Stimulated activated CD4-positive, alpha-beta T cell treated with anti-CD3 and anti-CD28 coated beads, Interleukin-1b, Interleukin-23, amount 100 ng/mL, for 4 hours (primary cell): ENCODE data around the gene RBM41.
"Not testable (repeated sequence)": the region's sequence is repeated elsewhere in the genome, so short reads cannot be mapped to it uniquely, and the experiment has no call there.

ENCODE experiments used
- DNase-seq, 2 donors: peaks; one replicate each; pipeline ENCODE4 v3.0.0-alpha.2; 2020; ENCODE audit warnings: low read depth in 2 of 2

The RBM41 gene

DNA sequence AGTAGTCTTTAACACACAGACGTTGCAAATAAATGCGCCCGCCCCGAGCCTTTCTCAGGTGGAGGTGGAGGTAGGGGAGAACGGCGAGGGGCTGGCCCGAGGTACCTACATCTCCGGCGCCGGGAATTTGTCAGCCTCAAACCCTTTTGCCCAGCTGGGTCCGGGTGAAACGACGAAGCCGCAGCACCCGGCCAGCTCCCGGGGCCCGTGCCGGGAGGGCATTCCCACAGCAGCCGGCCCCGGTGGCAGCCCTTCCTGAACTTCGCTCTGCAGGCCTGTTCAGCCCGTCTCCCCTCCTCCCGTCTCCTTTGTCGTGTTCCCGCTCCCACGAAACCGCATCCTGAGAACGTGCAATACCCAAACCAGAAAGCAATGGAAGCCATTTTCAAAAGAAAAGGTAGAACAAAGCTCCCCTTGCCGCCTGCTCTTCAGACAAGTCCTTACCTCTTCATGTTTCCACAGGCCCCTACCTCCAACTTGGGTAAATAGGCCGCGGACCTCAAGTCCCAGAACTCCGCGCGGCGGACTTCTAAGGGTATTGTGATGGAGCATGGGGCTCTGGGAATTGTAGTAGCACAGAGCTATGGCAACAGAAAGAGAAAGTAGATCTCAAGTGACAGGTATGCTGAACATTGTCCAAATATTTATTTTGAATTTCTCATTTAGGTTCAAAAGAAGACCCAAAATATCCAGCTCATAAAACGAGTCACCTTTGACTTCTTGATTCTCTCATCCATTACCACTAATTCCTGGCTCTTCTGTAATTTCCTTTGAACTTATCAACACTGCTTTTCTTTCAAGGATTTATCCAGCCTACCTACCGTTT is at the start of gene RBM41:
Gene RBM41, minus strand, starts transcription at position 501 of the 826 bp plus-strand sequence. Its CDS starts 49 bp downstream, at position 452.
- peak; percentile 43 to 47 for DNase-seq

DNA sequence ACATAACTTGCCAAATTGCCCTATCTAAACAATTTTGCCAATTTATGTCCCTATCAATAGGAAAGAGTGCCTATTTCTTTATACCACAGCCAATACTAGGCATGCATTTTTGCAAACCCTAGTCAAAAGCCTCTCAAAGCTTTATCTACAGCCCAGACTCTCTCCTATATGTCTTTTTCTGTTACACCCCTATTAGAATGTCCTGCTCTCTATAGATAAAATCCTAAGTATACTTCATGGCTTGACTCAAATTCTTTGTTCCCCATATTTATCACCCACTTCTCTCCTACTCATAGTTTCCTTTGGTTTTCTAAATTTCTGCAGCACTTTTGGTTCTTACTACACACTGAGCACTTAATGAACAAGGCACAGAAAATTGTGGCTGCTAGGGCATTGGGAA is 49.6 kb upstream of the RBM41 start:
- no peak for DNase-seq

DNA sequence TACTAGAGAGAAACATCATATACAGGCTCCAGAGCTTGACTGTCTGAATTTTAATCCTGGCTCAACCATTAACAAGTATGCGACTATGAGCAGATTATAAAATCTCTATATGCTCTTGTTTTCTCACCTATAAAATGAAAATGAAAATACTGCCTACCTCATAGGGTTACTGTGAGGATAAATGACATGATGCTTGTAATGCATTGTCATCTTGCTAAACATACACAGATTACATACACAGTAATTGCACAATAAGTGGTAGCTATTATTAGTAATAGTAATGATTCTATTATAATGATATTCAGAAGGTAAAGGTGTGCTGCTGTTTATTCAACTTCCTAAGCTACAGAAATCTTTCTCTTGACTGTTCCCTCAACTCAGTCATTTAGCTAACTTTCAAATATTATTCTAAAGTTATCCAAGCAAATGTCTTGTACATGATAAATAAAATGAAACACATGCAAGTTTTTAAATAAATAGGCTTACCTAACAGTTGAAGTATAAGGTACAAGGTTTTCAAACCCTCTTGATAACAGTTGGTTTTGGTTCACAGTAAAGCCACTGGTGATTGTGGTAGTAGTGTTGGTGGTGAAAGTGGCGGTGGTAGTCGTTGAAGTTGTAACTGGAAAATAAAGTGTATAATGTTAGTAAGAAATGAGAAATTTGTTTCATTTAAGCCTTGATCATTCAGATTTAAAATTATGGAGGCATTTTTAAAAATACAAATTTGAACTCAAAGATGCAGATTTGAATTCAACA is 48.7 kb upstream of the RBM41 start:
- DNase-seq = no peak

- DNase-seq = not testable (repeated sequence)
These were observed 39.0 kb upstream of the RBM41 start for GRCh38 chrX:107157618-107158017.

DNA sequence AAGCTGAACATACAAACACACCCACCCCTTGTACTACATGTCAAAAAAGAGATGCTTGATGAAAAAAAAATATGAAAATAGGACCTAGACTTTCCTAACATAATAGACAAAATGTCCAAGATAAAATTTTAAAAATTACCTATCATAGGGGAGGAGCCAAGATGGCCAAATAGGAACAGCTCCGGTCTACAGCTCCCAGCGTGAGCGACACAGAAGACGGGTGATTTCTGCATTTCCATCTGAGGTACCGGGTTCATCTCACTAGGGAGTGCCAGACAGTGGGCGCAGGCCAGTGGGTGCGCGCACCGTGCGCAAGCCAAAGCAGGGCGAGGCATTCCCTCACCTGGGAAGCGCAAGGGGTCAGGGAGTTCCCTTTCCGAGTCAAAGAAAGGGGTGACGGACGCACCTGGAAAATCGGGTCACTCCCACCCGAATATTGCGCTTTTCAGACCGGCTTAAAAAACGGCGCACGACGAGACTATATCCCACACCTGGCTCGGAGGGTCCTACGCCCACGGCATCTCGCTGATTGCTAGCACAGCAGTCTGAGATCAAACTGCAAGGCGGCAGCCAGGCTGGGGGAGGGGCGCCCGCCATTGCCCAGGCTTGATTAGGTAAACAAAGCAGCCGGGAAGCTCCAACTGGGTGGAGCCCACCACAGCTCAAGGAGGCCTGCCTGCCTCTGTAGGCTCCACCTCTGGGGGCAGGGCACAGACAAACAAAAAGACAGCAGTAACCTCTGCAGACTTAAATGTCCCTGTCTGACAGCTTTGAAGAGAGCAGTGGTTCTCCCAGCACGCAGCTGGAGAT is 37.2 kb upstream of the RBM41 start:
- not testable (repeated sequence) for DNase-seq

- peak in 1 of 2 donors; percentile 3 for DNase-seq
These were observed 36.4 kb upstream of the RBM41 start for GRCh38 chrX:107154787-107155620.

DNA sequence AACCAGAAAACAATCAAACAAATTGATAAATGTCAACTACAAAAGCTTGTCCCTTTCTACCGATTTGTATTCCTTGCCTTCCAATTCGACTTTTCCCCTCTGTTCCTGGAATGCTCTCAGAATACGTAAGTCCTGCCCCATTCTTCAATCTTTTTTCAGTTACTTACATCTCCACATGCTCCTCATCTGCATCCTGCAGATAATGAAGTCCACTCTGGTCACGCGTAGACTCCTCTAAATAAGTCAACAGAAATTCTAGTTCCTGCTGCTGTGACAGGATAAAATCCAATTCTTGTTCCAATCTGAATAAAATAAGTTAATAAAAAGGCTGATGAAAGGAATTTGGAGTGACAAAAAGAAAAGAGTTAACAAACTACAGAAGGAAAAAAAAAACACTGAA is 34.4 kb upstream of the RBM41 start:
- no peak for DNase-seq

DNA sequence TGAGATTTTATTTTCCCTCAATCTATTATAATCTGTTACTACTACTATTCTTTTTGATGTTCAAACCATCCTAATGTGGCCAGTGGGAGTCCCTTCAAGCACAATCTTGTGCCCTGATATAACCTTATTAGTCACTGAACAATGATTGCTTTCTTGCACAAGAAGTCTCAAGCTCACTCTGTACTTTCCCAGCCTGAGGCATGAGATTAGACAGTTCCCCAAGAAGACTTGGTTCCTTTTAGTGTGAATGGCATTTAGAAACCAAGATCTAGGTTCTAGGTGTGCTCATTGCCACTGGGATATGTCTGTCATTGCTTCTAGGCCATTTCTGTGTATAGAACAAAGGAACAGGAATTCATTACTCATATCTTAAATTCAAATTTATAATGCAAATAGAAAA is 28.0 kb upstream of the RBM41 start:
- DNase-seq = no peak

GRCh38 chrX:107135965-107136307 is 17.3 kb upstream of the RBM41 start:
- no peak for DNase-seq

- no peak for DNase-seq
These were observed 16.7 kb upstream of the RBM41 start for GRCh38 chrX:107135049-107135964.

DNA sequence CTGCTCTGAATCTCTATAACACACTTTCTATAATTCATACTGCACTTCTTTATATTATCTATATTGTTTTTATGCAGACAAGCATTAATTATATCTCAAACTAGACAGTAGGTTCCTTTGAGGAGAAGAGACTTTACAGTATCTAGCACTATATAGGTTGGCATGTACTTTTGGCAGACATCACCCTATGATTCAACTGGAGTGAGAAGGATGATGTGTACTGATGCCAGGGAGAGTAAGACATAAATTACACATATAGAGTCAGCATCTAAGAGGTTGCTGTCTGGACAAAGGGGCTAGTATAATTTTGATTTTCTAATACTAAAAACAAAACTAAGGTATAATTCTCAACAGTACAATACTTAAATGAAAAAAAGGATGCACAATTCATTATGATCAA is 5.1 kb upstream of the RBM41 start:
- no peak for DNase-seq

GRCh38 chrX:107119283-107119682 is 661 bp upstream of the RBM41 start:
- no peak for DNase-seq

DNA sequence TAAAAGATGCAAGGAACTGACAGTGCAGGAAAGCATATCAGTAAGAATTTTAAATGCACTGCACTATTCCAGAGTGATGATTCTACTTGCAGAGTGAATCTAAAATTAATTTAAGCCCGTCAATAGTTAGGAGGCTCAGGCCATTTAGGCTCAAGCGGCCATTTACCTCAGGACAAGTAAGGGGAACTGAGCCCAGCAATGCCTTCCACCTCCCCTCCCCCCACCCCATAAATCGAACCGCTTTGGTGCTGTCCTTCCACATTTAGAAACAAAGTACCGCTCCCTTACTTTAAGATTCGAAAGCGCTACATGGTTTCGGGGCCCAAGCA is 665 bp downstream of the RBM41 start:
- DNase-seq = no peak

DNA sequence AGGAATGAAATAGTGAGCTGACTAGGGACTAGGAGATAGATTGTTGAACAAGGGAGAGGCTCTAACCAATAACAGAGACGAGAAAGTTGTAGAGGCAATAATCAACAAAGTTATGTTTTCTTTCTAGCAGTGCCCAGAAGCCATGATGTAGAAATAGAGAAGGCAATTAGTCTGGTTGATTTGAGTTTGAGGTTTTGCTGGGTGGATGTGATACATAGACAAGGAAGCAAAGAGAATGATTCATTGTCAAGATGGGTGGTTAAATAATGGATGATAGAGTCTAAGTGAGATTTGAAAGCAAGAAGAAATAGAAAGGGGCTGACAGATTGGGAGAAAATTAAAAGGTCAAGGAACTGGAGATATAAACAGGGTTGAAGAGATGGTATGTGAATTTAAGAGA is 11.2 kb downstream of the RBM41 start:
- DNase-seq = no peak

- DNase-seq = no peak
These were observed 15.6 kb downstream of the RBM41 start for GRCh38 chrX:107102980-107103379.

DNA sequence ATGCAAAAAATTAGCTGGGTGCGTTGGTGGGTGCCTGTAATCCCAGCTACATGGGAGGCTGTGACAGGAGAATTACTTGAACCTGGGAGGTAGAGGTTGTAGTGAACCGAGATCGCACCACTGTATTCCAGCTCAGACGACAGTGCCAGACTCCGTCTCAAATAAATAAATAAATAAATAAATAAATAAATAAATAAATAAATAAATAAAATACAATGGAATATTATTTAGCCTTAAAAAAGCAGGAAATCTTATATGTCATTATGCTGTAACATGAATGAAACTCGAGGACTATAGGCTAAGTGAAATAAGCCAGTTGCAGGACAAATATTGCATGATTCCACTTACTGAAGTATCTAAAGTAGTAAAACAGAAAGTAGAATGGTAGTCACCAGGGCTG is 42.5 kb downstream of the RBM41 start:
- DNase-seq = no peak

DNA sequence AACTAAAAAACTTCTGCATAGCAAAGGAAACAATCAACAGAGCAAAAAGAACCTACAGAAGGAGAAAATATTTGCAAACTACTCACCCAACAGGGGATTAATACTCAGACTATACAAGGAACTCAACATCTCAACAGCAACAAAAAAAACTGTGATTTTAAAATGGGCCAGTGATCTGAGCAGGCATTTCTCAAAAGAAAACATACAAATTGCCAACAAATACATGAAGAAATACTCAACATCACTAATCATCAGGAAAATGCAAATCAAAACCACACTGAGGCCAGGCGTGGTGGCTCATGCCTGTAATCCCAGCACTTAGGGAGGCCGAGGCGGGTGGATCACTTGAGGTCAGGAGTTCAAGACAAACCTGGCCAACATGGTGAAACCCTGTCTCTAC is 60.9 kb downstream of the RBM41 start:
- not testable (repeated sequence) for DNase-seq

GRCh38 chrX:107054978-107055377 is 63.6 kb downstream of the RBM41 start:
- DNase-seq = no peak

DNA sequence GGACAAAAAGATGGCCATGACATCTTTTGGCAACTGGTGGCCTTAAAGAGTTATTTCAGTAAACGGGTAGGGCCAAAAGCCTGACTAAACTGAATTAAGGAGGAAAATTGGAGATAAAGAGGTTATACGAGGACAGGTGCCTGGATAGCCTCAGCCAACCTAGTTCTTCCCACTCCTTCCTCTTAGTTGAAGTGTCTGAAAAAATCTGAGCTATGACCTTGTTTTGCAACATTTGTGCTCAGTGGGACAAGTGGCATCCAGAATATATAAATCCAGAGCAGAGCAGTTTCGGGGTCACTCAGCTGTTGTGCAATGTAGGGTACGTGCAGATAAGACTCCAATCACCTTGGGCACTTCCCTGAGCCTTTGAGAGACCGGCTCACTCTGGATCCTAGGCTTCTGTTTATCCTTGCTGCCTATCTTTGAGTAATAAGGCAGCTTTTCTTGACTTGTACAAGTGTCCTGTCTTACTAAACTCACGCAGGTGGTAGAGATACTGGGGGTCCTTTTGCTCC is 68.4 kb downstream of the RBM41 start:
- no peak for DNase-seq

DNA sequence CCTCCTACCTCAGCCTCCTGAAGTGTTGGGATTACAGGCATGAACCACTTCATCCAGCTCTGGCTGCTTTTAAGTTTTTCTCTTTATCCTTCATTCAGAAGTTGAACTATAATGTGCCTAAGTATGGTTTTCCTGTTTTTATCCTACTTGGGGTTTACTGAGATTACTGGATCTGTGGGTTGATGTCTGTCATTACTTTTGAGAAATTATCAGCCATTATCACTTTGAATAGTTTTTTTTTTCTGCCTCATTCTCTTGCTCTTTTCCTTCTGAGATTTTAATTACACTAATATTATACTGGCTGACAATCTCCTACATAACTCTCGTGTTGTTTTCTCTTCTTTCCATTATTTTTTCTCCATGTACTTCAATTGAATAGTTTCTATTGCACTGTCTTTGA is 71.0 kb downstream of the RBM41 start:
- DNase-seq = no peak
